H54 (cell line): ENCODE data around the gene FADD.

ENCODE experiments used
- DNase-seq: peaks from one replicate; pipeline ENCODE4 v3.0.0; 2011; ENCODE audit warnings: low spot score, mixed read lengths; ENCODE audit not compliant: insufficient read length
- FAIRE-seq: peaks from 3 replicates; lab custom pipeline; 2011; peaks lifted over from hg19 to GRCh38; lab: Jason Lieb, UNC
- POLR2A ChIP-seq: IDR thresholded peaks from 2 replicates; pipeline ENCODE4 v1.6.1; 2011; ENCODE audit warnings: low read depth, mild to moderate bottlenecking, low read length

Gene FADD

DNA sequence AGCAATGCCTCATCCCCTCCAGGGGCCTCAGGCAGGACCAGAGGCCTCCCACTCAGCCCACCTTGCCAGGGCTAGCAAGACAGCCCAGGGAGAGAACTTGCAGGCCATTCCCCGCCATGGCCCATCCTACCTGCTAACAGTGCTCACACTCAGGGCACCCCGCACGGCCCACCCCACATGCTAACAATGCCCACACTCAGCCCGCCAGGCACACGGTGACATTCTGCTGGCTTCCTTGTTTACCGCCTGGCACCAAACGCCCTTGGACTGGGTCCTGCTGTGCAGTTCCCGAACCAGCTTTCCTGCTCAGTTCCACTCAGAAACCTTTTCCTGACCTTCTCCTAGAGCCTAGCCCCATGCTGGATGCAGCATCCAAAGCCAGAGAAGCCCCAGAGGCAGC is 33.5 kb upstream of the FADD start:
- FAIRE-seq: no peak

DNA sequence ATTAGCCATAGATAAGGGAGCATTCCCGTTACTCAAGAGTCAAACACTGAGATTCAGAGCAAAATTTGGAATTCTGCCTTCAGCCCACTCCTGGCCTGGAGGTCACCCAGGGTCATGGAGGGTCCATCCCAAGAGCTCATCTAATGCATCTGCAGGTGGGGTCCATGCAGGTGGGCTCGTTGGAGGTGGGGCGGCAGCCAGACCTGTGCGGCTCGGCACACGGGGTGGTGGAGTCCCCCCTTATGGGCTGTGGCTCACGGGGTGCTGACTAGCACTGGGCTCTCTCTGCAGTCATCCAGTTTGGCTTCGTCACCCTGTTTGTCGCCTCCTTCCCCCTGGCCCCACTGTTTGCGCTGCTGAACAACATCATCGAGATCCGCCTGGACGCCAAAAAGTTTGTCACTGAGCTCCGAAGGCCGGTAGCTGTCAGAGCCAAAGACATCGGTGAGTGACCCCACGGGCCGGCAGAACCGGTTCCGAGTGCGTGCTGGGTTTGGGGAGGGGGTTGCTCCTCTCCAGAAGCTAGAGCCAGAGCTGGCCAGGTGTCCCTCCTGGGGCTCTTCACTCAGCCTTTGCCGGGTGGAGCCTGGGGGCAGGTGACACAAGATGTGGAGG is 32.4 kb upstream of the FADD start:
- TF ChIP-seq POLR2A: no peak
- FAIRE-seq: no peak
- no peak for DNase-seq

More for the DNA sequence above, 33.5 kb upstream of the FADD start:
- DNase-seq: no peak
- no peak for TF ChIP-seq POLR2A

- no peak for TF ChIP-seq POLR2A
- DNase-seq (no peak), FAIRE-seq (no peak)
Observed at GRCh38 chr11:70173018-70173417, 30.1 kb upstream of the FADD start.

DNA sequence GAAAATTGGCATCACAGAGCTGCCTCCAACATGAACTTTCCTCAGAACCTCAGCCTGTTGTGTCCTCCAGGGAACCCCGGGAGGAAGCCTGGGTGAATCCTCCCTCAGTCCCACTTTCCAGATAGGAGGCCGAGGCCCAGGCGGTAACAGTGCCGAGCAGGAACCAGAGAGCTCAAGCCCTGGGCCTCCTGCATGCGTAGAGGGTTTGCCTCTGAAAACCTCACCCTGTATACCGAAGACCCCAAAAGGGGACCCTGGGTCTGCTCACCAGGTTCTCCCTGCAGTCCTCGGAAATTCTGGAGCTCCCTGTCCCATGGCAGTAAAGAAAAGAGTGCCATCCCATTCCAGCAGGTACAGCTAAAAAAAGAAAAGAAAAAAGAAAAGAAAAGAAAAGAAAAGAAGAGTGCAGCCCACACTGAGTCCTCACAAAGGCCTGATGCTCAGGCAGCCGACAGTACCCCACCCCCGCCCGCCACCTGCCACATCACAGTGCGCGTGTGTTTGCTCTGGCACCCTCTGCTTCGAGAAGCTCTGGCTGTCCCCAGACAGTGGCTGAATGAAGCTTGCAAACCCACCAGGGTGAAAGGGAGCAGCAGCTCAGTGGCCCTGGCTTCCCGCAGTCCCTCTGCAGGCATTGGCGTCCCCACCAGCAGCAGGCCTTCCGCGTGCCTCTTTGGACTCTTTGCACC is 28.4 kb upstream of the FADD start:
- DNase-seq: no peak
- TF ChIP-seq POLR2A: no peak
- no peak for FAIRE-seq

DNA sequence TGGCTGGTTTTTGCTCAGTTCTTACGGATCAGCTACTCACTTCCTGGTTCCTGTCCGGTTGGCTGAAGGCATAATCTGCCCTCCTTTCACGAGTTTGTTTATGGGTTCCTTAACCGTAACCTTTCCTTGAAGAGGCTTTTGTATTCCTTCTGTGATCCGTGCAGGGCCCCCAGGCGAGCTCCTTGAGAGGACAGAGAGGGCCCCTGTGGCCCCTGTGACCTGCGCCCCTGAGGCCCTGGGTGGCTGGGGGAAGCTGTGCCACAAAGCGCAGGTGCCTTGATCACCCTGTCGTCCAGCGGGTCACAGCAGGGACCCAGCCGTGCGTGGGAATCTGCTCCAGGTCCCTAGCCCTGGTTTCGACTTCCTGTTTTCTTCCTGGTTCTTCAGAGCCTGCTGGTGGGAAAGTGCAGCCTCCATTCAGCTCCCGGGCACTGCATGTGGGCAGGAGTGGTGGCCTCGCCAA is 27.8 kb upstream of the FADD start:
- FAIRE-seq (no peak), DNase-seq (no peak)
- TF ChIP-seq POLR2A: no peak

- FAIRE-seq (no peak), DNase-seq (peak; percentile 88)
- no peak for TF ChIP-seq POLR2A
Observed at GRCh38 chr11:70176940-70177689, 26.0 kb upstream of the FADD start.

DNA sequence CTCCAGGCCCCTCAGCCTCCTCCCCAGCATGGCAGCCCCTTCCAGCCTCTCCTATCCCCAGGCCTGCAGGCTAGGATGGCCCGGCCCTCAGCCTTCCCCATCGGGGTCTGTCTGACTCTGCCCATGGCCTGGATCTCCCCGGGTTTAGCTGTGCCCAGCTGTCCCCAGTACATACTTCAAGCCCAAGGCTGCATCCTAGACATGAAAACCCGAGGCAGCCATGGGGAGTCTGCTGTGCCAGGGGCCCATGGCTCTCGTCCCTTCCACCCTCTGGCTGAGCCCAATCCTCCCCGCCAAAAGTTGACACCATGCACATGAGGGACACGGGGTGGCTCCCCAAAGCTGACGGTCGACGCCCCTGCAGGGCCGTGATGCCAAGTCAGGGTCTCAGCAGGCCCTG is 22.2 kb upstream of the FADD start:
- FAIRE-seq (no peak), DNase-seq (no peak)
- TF ChIP-seq POLR2A: no peak

DNA sequence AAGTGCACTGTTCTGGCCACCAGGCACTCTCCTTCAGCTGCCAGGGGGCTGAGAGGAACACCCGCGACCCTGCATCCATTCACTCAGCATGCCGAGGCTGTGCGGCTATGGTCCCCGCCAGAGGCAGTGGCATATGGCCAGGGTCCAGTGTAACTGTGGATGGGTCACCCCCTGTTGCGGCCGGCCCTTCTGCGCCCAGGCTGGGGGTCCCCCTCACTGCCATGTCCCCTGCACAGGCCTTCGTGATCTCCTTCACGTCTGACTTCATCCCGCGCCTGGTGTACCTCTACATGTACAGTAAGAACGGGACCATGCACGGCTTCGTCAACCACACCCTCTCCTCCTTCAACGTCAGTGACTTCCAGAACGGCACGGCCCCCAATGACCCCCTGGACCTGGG is 20.8 kb upstream of the FADD start:
- no peak for FAIRE-seq
- DNase-seq: no peak
- no peak for TF ChIP-seq POLR2A

- no peak for FAIRE-seq
- DNase-seq: no peak
- TF ChIP-seq POLR2A: no peak
Observed at GRCh38 chr11:70183032-70183431, 20.1 kb upstream of the FADD start.

DNA sequence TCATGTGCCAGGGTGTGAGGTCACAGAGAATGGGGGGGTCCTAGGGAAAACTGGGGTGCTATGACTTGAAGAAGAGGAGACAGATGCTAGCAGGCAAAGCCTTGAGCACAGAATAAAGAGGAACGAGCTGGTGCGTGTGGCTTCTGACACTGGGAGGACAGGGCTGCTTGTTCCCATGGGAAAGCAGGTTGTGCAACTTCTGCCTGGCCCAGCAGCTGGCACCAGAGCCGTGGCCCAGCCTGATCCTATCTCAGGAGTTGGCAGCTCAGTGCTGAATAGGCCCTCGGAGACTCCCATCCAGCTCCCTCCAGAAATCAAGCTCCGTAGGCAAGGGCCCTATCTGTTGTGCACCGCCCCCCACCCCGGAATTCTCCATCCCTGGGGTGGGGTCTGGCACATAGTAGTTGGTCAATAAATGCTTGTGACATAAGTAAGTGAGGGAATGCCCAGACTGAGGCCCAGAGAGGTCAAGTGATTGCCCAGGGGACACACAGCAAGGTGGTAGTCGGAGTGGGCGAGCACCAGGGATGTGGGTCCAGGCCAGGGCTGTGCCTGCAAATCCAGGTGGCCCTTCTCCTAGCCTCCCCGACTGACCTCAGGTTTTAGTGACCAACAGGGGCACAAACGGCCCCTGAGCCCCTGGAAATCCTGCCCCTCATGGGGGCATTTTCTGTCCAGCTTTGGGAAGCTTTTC is 19.5 kb upstream of the FADD start:
- DNase-seq (no peak), FAIRE-seq (no peak)
- no peak for TF ChIP-seq POLR2A

DNA sequence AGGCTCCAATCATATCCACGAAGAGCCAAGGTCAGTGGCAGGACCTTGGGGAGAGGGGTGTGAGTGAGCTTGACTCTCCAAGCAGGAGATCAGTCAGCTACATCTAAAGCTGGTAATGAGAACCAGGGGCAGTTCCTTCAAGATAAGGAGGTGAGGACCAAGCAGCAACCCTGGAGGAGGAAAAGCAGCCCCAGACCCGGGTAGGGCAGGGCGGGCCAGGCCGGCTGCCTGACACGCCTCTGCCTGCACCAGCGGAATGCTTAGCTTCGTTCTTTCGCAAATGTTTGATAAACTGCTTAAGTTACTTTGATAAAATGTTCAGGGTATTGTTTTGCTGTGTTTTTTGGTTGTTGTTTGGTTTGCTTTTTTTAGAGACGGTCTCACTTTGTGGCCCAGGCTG is 18.7 kb upstream of the FADD start:
- DNase-seq (no peak), FAIRE-seq (no peak)

GRCh38 chr11:70185348-70186055 is 17.6 kb upstream of the FADD start:
- no peak for FAIRE-seq
- TF ChIP-seq POLR2A: no peak
- DNase-seq: no peak

More for the DNA sequence above, 18.7 kb upstream of the FADD start:
- TF ChIP-seq POLR2A: no peak

DNA sequence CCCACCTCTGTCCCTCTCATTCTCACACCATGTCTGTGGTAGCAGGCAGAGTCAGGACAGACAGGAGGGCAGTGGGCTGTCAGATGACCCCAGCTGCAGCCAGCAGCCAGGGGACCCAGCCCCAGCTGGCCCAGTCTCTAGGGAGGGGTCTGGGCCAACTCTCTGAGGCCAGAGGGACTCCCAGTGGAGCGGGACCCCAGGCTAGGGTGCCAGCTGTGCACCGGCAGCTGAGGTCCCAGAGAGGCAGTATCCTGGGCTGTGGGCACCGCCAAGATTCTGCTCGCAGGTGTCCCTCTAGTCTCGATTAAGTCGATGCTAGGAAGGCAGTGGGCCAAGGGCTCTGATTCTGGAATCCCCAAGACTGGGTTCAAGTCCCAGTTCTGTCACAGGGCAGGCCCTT is 16.7 kb upstream of the FADD start:
- no peak for FAIRE-seq

More for the DNA sequence above, 16.7 kb upstream of the FADD start:
- DNase-seq: no peak
- no peak for TF ChIP-seq POLR2A
